ENCODE measurements around the gene BST2.
"Not testable (repeated sequence)": the region's sequence is repeated elsewhere in the genome, so short reads cannot be mapped to it uniquely, and the experiment has no call there.

Gene BST2

GRCh38 chr19:17389957-17390664, 15.3 kb downstream of the BST2 start:
- no peak for DNase-seq (ENCODE audit: low read depth)

GRCh38 chr19:17389288-17389687, 16.1 kb downstream of the BST2 start:
- DNase-seq (ENCODE audit: low read depth) = no peak

- DNase-seq (ENCODE audit: low read depth) = peak; percentile 62
Measured at GRCh38 chr19:17385878-17386611, 19.4 kb downstream of the BST2 start.

- no peak for DNase-seq (ENCODE audit: low read depth)
Measured at GRCh38 chr19:17380426-17381138, 24.8 kb downstream of the BST2 start.

GRCh38 chr19:17379221-17379631, 26.2 kb downstream of the BST2 start:
- DNase-seq (ENCODE audit: low read depth) = no peak

- no peak for DNase-seq (ENCODE audit: low read depth)
Measured at GRCh38 chr19:17378271-17378670, 27.2 kb downstream of the BST2 start.

- no peak for DNase-seq (ENCODE audit: low read depth)
Measured at GRCh38 chr19:17376935-17377600, 28.4 kb downstream of the BST2 start, which contains the start of gene PLVAP. TSS of gene PLVAP (minus strand) at chr19:17377342. CDS start at chr19:17377288, 54 bp downstream.

- peak; percentile 37 for DNase-seq (ENCODE audit: low read depth)
Measured at GRCh38 chr19:17370026-17370587, 35.3 kb downstream of the BST2 start.

- no peak for DNase-seq (ENCODE audit: low read depth)
Measured at GRCh38 chr19:17365361-17365760, 40.1 kb downstream of the BST2 start.

GRCh38 chr19:17363852-17364605, 41.4 kb downstream of the BST2 start:
- not testable (repeated sequence) for DNase-seq (ENCODE audit: low read depth)

GRCh38 chr19:17359905-17360800, 45.3 kb downstream of the BST2 start:
- DNase-seq (ENCODE audit: low read depth) = no peak

GRCh38 chr19:17358395-17358794, 47.0 kb downstream of the BST2 start:
- DNase-seq (ENCODE audit: low read depth) = peak; percentile 53

GRCh38 chr19:17357724-17358123, 47.7 kb downstream of the BST2 start:
- DNase-seq (ENCODE audit: low read depth) = no peak

GRCh38 chr19:17357078-17357666, 48.3 kb downstream of the BST2 start:
- no peak for DNase-seq (ENCODE audit: low read depth)

GRCh38 chr19:17353386-17353785, 52.0 kb downstream of the BST2 start:
- no peak for DNase-seq (ENCODE audit: low read depth)
